HG02943 (cell line): ENCODE data around the gene KCNMB2.
"Not testable (repeated sequence)": the region's sequence is repeated elsewhere in the genome, so short reads cannot be mapped to it uniquely, and the experiment has no call there.

ENCODE experiments used
- ATAC-seq: cut with Tn5 transposase; IDR thresholded peaks from one replicate; pipeline ENCODE4 v1.9.1; 2021; ENCODE audit warnings: mild to moderate bottlenecking, low read depth, moderate library complexity; ENCODE audit not compliant: unreplicated experiment

The KCNMB2 gene

GRCh38 chr3:178745861-178746655 lies 209.8 kb downstream of the KCNMB2 start:
- ATAC-seq = not testable (repeated sequence)

- no peak for ATAC-seq
These were observed 212.6 kb downstream of the KCNMB2 start for GRCh38 chr3:178748874-178749273.

- no peak for ATAC-seq
These were observed 213.2 kb downstream of the KCNMB2 start for GRCh38 chr3:178749471-178749870.

GRCh38 chr3:178750639-178751300 lies 214.5 kb downstream of the KCNMB2 start:
- ATAC-seq = no peak

GRCh38 chr3:178752843-178753242 lies 216.6 kb downstream of the KCNMB2 start:
- ATAC-seq = no peak

GRCh38 chr3:178754852-178755510 lies 218.7 kb downstream of the KCNMB2 start:
- no peak for ATAC-seq

GRCh38 chr3:178761024-178761423 lies 224.8 kb downstream of the KCNMB2 start:
- ATAC-seq = no peak

GRCh38 chr3:178761461-178761860 lies 225.2 kb downstream of the KCNMB2 start:
- no peak for ATAC-seq

GRCh38 chr3:178762385-178762784 lies 226.1 kb downstream of the KCNMB2 start:
- no peak for ATAC-seq

- ATAC-seq = no peak
These were observed 229.2 kb downstream of the KCNMB2 start for GRCh38 chr3:178765472-178765871.

- no peak for ATAC-seq
These were observed 231.3 kb downstream of the KCNMB2 start for GRCh38 chr3:178767581-178767980.

- no peak for ATAC-seq
These were observed 232.0 kb downstream of the KCNMB2 start for GRCh38 chr3:178768072-178768864.

- ATAC-seq = no peak
These were observed 235.3 kb downstream of the KCNMB2 start for GRCh38 chr3:178771511-178771910.

- no peak for ATAC-seq
These were observed 236.5 kb downstream of the KCNMB2 start for GRCh38 chr3:178772746-178773145.

- ATAC-seq = no peak
These were observed 237.1 kb downstream of the KCNMB2 start for GRCh38 chr3:178773358-178773757.

- ATAC-seq = no peak
These were observed 241.6 kb downstream of the KCNMB2 start for GRCh38 chr3:178777718-178778411.

- no peak for ATAC-seq
These were observed 242.4 kb downstream of the KCNMB2 start for GRCh38 chr3:178778589-178778988.

GRCh38 chr3:178785961-178786360 lies 249.7 kb downstream of the KCNMB2 start:
- ATAC-seq = no peak

GRCh38 chr3:178787960-178788359 lies 251.7 kb downstream of the KCNMB2 start:
- ATAC-seq = no peak

- no peak for ATAC-seq
These were observed 258.5 kb downstream of the KCNMB2 start for GRCh38 chr3:178794711-178795110.
